Ishikawa (cell line): ENCODE data around the gene TMEM87B.

Source experiments
- CEBPB ChIP-seq: IDR thresholded peaks from 2 replicates; pipeline ENCODE4 v1.6.1; 2012
- CREB1 ChIP-seq: IDR thresholded peaks from 2 replicates; pipeline ENCODE4 v1.6.1; 2012; ENCODE audit warnings: low read depth
- EGR1 ChIP-seq: IDR thresholded peaks from 2 replicates; pipeline ENCODE4 v1.6.1; 2012
- EP300 ChIP-seq: IDR thresholded peaks from 2 replicates; pipeline ENCODE4 v1.6.1; 2012; ENCODE audit warnings: borderline replicate concordance
- FOXM1 ChIP-seq: IDR thresholded peaks from 2 replicates; pipeline ENCODE4 v1.6.1; 2012; ENCODE audit warnings: low read depth, borderline replicate concordance
- NFIC ChIP-seq: IDR thresholded peaks from 2 replicates; pipeline ENCODE4 v1.6.1; 2012
- RAD21 ChIP-seq: IDR thresholded peaks from 2 replicates; pipeline ENCODE4 v1.6.1; 2012; ENCODE audit warnings: low read depth
- REST ChIP-seq: IDR thresholded peaks from 2 replicates; pipeline ENCODE4 v1.6.1; 2012; ENCODE audit warnings: low read depth, mild to moderate bottlenecking
- TAF1 ChIP-seq: IDR thresholded peaks from 2 replicates; pipeline ENCODE4 v1.6.1; 2012; ENCODE audit warnings: low read depth, mild to moderate bottlenecking
- TCF12 ChIP-seq: IDR thresholded peaks from 2 replicates; pipeline ENCODE4 v1.6.1; 2012; ENCODE audit warnings: low read depth
- TEAD4 ChIP-seq: IDR thresholded peaks from 2 replicates; pipeline ENCODE4 v1.6.1; 2012
- YY1 ChIP-seq: IDR thresholded peaks from 2 replicates; pipeline ENCODE4 v1.6.1; 2012; ENCODE audit warnings: low read depth
- ZBTB7A ChIP-seq: IDR thresholded peaks from 2 replicates; pipeline ENCODE4 v1.6.1; 2012; ENCODE audit warnings: low read depth
- TF ChIP-seq, protein P1 (sequence below): IDR thresholded peaks from 2 replicates; pipeline ENCODE4 v1.6.1; 2012
- TF ChIP-seq, protein P2 (sequence below): IDR thresholded peaks from 2 replicates; pipeline ENCODE4 v1.6.1; 2012

TMEM87B gene

GRCh38 chr2:112153501-112153900 is 98.4 kb downstream of the TMEM87B start:
- TF ChIP-seq TCF12, result no peak
- no peak for TF ChIP-seq EGR1
- no peak for TF ChIP-seq RAD21

GRCh38 chr2:112154246-112155117 is 99.4 kb downstream of the TMEM87B start:
- TF ChIP-seq TCF12 (no peak), CEBPB (no peak), RAD21 (no peak), REST (no peak), TEAD4 (no peak), CREB1 (no peak), NFIC (no peak), EP300 (no peak), EGR1 (no peak), TAF1 (no peak), YY1 (no peak)
- TF ChIP-seq, protein P1, sequence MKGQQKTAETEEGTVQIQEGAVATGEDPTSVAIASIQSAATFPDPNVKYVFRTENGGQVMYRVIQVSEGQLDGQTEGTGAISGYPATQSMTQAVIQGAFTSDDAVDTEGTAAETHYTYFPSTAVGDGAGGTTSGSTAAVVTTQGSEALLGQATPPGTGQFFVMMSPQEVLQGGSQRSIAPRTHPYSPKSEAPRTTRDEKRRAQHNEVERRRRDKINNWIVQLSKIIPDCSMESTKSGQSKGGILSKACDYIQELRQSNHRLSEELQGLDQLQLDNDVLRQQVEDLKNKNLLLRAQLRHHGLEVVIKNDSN, result no peak
- TF ChIP-seq, protein P2, sequence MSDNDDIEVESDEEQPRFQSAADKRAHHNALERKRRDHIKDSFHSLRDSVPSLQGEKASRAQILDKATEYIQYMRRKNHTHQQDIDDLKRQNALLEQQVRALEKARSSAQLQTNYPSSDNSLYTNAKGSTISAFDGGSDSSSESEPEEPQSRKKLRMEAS, result no peak

DNA sequence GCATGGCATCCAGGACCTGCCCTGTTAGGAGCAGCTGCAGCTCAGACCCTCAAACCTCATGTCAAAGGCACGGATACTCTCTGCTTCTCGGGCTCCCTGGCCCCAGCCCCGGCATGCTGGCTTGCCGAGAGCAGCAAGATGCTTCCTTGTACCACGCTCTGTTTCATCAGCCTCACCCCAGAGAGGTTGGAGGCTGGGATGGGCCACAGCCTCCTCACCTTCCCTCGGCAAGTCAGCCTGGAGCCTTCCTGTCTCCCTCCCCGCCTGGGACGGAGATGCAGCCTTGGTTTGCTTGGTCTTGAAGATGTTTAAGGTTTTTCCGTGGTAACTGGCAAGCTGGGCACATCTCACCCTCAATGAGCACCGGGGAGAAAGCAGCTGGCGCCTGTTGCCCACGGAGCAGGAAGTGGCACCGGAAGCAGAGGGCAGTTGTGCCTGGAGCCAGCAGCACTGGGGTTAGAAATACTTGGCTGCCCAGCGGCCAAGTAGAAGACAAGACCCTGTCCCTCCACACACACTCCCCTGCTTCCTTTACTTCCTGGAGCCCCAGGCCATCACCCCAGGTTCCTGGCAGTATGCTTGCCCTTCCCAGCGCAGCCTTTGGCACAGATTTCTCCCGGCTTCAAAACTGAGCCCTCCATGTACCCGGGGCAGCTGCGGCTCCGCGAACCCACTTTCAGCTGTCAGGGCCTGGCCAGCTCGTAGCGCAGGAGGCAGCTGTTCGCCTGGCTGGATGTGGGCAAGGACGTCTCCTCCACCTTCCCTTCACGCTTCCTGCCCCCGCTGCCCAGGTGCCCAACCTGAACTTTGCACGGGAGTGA is 100.5 kb downstream of the TMEM87B start:
- TF ChIP-seq RAD21, result no peak
- TF ChIP-seq ZBTB7A, result no peak
- TF ChIP-seq, protein P1, result no peak
- no peak for TF ChIP-seq CEBPB
- no peak for TF ChIP-seq NFIC
- no peak for TF ChIP-seq YY1
- TF ChIP-seq TEAD4, result no peak
- no peak for TF ChIP-seq REST
- TF ChIP-seq, protein P2, result no peak
- no peak for TF ChIP-seq CREB1
- TF ChIP-seq EGR1, result no peak
- no peak for TF ChIP-seq TAF1
- TF ChIP-seq EP300, result no peak
- no peak for TF ChIP-seq TCF12
- TF ChIP-seq FOXM1, result no peak

DNA sequence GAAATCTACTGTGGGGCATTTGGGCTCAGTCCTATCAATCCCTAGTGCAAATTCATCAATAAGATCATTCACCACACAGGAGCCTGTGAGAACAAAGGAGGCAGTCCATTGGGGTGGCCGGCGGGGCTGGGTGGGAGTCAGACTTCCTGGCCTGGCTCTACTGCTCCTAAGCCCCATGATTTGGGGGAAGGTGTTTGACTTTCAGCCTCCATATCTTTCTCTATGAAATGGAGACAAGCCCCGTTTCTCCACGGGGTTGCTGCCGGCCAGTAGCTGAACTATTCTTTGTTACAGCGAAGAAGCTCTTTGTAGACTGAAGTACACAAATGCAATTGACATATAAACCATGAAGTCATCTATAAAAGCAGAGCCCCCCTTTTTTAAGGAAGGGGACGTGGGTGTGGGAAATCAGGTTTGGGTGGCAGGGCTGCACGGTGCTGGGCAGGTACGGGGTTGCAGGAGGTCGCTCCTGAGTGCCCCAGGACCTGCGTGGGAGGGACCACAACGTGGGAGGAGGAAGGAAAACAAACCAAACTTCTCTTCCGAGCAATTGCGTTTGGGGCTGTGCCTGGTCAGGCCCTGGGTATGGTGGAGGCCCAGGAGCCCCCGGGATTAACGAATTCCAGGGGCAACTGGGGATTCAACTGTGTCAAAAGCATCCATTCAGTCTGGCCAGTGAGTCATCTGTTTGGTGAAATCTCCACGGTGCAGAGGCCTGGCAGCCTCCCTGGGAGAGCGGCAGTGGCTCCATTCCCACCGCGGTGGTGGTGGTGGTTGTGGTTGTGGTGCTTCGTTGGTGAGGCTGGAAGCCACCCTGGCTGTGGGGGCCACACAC is 101.3 kb downstream of the TMEM87B start:
- no peak for TF ChIP-seq NFIC
- no peak for TF ChIP-seq YY1
- TF ChIP-seq, protein P2, result no peak
- no peak for TF ChIP-seq TAF1
- TF ChIP-seq ZBTB7A, result no peak
- TF ChIP-seq CEBPB, result no peak
- no peak for TF ChIP-seq FOXM1
- no peak for TF ChIP-seq EP300
- no peak for TF ChIP-seq EGR1
- TF ChIP-seq, protein P1, result no peak
- TF ChIP-seq TEAD4, result no peak
- TF ChIP-seq RAD21, result no peak
- no peak for TF ChIP-seq TCF12
- no peak for TF ChIP-seq REST
- no peak for TF ChIP-seq CREB1
